Measurements from ENCODE around the gene NDUFS8.

GRCh38 chr11:68048681-68049508, 18.4 kb downstream of the NDUFS8 start:
- no peak for TF ChIP-seq POLR2A (IDR thresholded peaks at IDR 0.05)
- TF ChIP-seq CTCF (IDR thresholded peaks at IDR 0.05), result no peak
